ENCODE results near the gene FOXRED1. TPM values are rescaled to one million over a fixed set of nuclear protein-coding genes. Genes with fewer than 3 reads are reported as not detected.

The FOXRED1 gene
- total and polyA plus RNA-seq, 7 experiments from 2014 or later = 20.4 to 42.7 (median 34.3) TPM

DNA sequence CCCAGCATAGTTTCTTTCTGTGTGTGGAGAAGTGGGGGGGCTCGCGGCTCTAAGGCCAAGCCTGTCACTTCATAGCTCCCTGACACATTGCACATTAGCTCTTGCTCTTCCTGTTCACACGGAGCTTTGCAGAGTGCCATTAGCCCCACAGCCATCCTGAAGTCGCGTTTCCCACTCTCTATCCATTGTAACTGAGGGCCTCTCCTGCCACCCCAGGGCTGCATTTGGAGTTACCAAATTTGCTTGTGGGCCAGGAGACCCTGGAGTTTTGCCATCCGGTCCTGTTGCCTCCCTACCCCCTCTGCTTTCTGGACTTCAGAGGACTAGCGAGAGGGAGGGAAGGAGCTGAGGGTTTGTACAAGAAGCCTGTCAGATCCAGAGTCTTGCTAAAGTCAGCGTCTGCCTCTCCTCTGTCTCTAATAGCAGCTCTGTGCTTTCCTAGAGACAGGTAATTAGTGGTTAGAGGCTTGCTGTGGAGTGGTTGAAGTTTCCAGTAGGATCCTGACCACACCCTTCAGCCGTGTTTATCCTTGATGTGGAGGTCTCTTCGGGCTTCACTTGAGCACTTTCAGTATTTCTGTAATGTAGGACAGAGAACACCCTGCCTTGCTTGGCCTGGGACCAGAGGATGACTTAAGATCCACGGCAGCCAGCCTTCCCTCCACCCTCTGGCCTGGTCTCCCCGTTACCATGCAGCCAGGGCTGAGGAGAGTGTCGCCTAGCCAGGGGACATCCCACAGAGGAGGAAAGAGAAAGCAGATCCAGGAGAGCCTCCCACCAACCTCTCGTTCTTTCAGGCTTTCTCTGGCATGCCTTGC is 49.0 kb downstream of the FOXRED1 start:
- H3K4me1 Mint-ChIP-seq = peaks cover 39 to 50% (median 42%) of the 10 kb centered on the region in 7 donors

GRCh38 chr11:126318574-126319373 is 49.8 kb downstream of the FOXRED1 start:
- H3K27ac ChIP-seq (ENCODE audit: low read depth, low read length) = peak overlapping the region; percentile 62
- peaks cover 0 to 9% (median 0%) of the 10 kb centered on the region in 3 experiments for H3K36me3 ChIP-seq (ENCODE audit: control insufficient read depth in 2 of 3, insufficient read depth in 3 of 3, low read length in 3 of 3)
- POLR2A ChIA-PET = interaction anchor here (0.8 to 2.6 kb wide), 4 partner anchors 14 to 101 kb away, joined by 3 to 14 read pairs (median 3); partner anchors contain the start of gene DCPS
- Mint-ChIP-seq H3K9me3 (peaks cover 0 to 11% (median 5%) of the 10 kb centered on the region in 11 donors), H3K27me3 (no peaks in the 10 kb centered on the region), H3K27ac (peak overlapping the region; percentile 7 to 92 (median 87)), H3K4me1 (peaks cover 39 to 50% (median 42%) of the 10 kb centered on the region in 7 donors), H3K36me3 (peaks cover 17 to 44% (median 34%) of the 10 kb centered on the region in 5 donors), H3K4me3 (peak overlapping the region; percentile 55 to 77 (median 62))
- DNase-seq (peak in 2 of 9 donors; percentile 21 to 27), ATAC-seq (peak; percentile 79)
- H3K4me1 ChIP-seq (ENCODE audit: control insufficient read depth in 2 of 2, insufficient read depth in 2 of 2, low read length in 2 of 2) = peaks cover 24 to 25% of the 10 kb centered on the region in 2 donors
- no peaks in the 10 kb centered on the region for H3K27me3 ChIP-seq (ENCODE audit: control insufficient read depth in 2 of 2, insufficient read depth in 2 of 2, low read length in 2 of 2)
- H3K4me3 ChIP-seq (ENCODE audit: low read length) = peak overlapping the region; percentile 38
- intact Hi-C loops (cut with micrococcal nuclease) = loop anchor here in 1 of 2 donors (1.0 to 2.0 kb wide), 2 partner anchors 14 to 35 kb away; partner anchors contain the start of gene DCPS
- CTCF ChIA-PET = interaction anchor here (0.6 to 2.6 kb wide), 7 partner anchors 8 to 191 kb away, joined by 3 to 7 read pairs (median 3); partner anchors contain the start of gene DCPS
- H3K9me3 ChIP-seq (ENCODE audit: control insufficient read depth in 2 of 3, low read length in 3 of 3) = no peaks in the 10 kb centered on the region

More for the DNA sequence above, 49.0 kb downstream of the FOXRED1 start:
- DNase-seq (peak in 2 of 9 donors; percentile 24 to 28), ATAC-seq (peak; percentile 67)
- Mint-ChIP-seq H3K27ac (peak overlapping the region; percentile 7 to 92 (median 87)), H3K9me3 (peaks cover 0 to 11% (median 5%) of the 10 kb centered on the region in 11 donors), H3K36me3 (peaks cover 17 to 49% (median 39%) of the 10 kb centered on the region in 5 donors), H3K27me3 (no peaks in the 10 kb centered on the region), H3K4me3 (peak overlapping the region; percentile 55 to 77 (median 62))
- ChIA-PET POLR2A (interaction anchor here (0.8 to 2.6 kb wide), 5 partner anchors 14 to 102 kb away, joined by 3 to 14 read pairs (median 3); partner anchors contain the start of gene DCPS), CTCF (interaction anchor here (1.2 to 2.6 kb wide), 4 partner anchors 8 to 162 kb away, joined by 3 to 7 read pairs (median 6); partner anchors contain the start of gene DCPS)
- Histone ChIP-seq H3K27me3 (ENCODE audit: control insufficient read depth in 2 of 2, insufficient read depth in 2 of 2, low read length in 2 of 2) (no peaks in the 10 kb centered on the region), H3K9me3 (ENCODE audit: control insufficient read depth in 2 of 3, low read length in 3 of 3) (no peaks in the 10 kb centered on the region), H3K4me1 (ENCODE audit: control insufficient read depth in 2 of 2, insufficient read depth in 2 of 2, low read length in 2 of 2) (peaks cover 24 to 25% of the 10 kb centered on the region in 2 donors), H3K36me3 (ENCODE audit: control insufficient read depth in 2 of 3, insufficient read depth in 3 of 3, low read length in 3 of 3) (peaks cover 0 to 6% (median 0%) of the 10 kb centered on the region in 3 experiments), H3K27ac (ENCODE audit: low read depth, low read length) (peak overlapping the region; percentile 62), H3K4me3 (ENCODE audit: low read length) (peak overlapping the region; percentile 38)
- intact Hi-C loops (cut with micrococcal nuclease) = loop anchor here in 1 of 2 donors (1.0 to 2.0 kb wide), 2 partner anchors 13 to 35 kb away; partner anchors contain the start of gene DCPS

DNA sequence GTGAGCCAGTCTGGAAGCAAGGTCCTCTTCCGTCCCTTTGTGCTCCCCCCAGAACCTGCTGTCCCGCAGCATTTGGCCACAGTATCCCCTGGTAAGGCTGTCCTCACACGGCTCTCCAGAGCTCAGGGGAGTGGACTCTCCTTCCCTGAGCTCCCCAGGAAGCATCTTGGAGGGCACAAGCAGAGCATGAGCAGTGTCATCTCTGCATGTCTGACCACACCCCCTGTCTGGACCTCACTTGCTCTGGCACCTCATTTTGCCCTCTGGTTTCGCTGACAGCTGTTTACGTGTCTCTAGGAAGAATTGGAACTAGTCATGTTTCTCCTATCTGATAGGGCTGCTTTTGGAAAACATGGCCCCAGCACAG is 50.4 kb downstream of the FOXRED1 start:
- no peaks in the 10 kb centered on the region for H3K27me3 ChIP-seq (ENCODE audit: control insufficient read depth in 2 of 2, insufficient read depth in 2 of 2, low read length in 2 of 2)
- no peak overlapping the region for H3K4me3 ChIP-seq (ENCODE audit: low read length)
- Mint-ChIP-seq H3K27me3 (no peaks in the 10 kb centered on the region), H3K36me3 (peaks cover 13 to 39% (median 29%) of the 10 kb centered on the region in 5 donors), H3K4me3 (peak overlapping the region in 7 of 10 donors; percentile 7 to 62 (median 44)), H3K4me1 (peaks cover 33 to 48% (median 42%) of the 10 kb centered on the region in 7 donors), H3K9me3 (peaks cover 0 to 11% (median 5%) of the 10 kb centered on the region in 11 donors), H3K27ac (peak overlapping the region; percentile 7 to 90 (median 84))
- DNase-seq (no peak), ATAC-seq (no peak)
- CTCF ChIA-PET = interaction anchor here (0.6 to 2.6 kb wide), 6 partner anchors 9 to 190 kb away, joined by 3 to 7 read pairs (median 4); no protein-coding TSS in a partner anchor
- POLR2A ChIA-PET = interaction anchor here (0.9 to 2.6 kb wide), 2 partner anchors 9 to 15 kb away, joined by 3 to 14 read pairs; partner anchors contain the start of gene DCPS
- intact Hi-C loops (cut with micrococcal nuclease) = loop anchor here in 1 of 2 donors (2.0 kb wide), 1 partner anchor 15 kb away; the partner anchor contains the start of gene DCPS
- H3K36me3 ChIP-seq (ENCODE audit: control insufficient read depth in 2 of 3, insufficient read depth in 3 of 3, low read length in 3 of 3) = peaks cover 0 to 5% (median 0%) of the 10 kb centered on the region in 3 experiments
- H3K27ac ChIP-seq (ENCODE audit: low read depth, low read length) = no peak overlapping the region
- H3K4me1 ChIP-seq (ENCODE audit: control insufficient read depth in 2 of 2, insufficient read depth in 2 of 2, low read length in 2 of 2) = peaks cover 24 to 25% of the 10 kb centered on the region in 2 donors
- no peaks in the 10 kb centered on the region for H3K9me3 ChIP-seq (ENCODE audit: control insufficient read depth in 2 of 3, low read length in 3 of 3)

DNA sequence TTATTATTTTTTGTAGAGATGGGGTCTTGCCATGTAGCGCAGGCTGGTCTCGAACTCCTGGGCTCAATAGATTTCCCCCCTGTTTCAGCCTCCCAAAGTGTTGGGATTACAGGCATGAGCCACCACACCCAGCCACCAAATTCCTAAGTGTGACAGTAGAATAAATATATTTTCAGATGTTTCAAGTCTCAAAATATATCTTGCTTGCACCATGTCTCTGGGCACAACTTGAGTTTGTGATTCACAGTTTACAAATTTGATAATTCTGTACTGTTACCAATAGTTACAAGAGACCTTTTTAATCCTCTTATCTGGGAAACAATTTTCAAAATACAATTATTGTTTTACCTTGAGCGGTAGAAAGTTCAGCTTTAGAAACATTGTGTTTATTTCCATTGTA is 54.0 kb downstream of the FOXRED1 start:
- CTCF ChIA-PET = interaction anchor here (0.6 kb wide), 1 partner anchor 366 kb away, joined by 3 read pairs; no protein-coding TSS in a partner anchor
- DNase-seq = no peak
- intact Hi-C loops (cut with micrococcal nuclease) = no loop called here
- H3K4me3 ChIP-seq (ENCODE audit: low read length) = no peak overlapping the region
- Mint-ChIP-seq H3K27ac (no peak overlapping the region), H3K27me3 (no peaks in the 10 kb centered on the region), H3K4me1 (peaks cover 18 to 50% (median 39%) of the 10 kb centered on the region in 7 donors), H3K36me3 (peaks cover 8 to 31% (median 10%) of the 10 kb centered on the region in 5 donors), H3K4me3 (no peak overlapping the region), H3K9me3 (no peaks in the 10 kb centered on the region)
- peaks cover 16 to 17% of the 10 kb centered on the region in 2 donors for H3K4me1 ChIP-seq (ENCODE audit: control insufficient read depth in 2 of 2, insufficient read depth in 2 of 2, low read length in 2 of 2)
- no peak overlapping the region for H3K27ac ChIP-seq (ENCODE audit: low read depth, low read length)
- peaks cover 0 to 5% (median 0%) of the 10 kb centered on the region in 3 experiments for H3K36me3 ChIP-seq (ENCODE audit: control insufficient read depth in 2 of 3, insufficient read depth in 3 of 3, low read length in 3 of 3)
- no peak for ATAC-seq
- POLR2A ChIA-PET = interaction anchor here (0.7 kb wide), 1 partner anchor 10 kb away, joined by 9 read pairs; no protein-coding TSS in a partner anchor
- no peaks in the 10 kb centered on the region for H3K27me3 ChIP-seq (ENCODE audit: control insufficient read depth in 2 of 2, insufficient read depth in 2 of 2, low read length in 2 of 2)
- no peaks in the 10 kb centered on the region for H3K9me3 ChIP-seq (ENCODE audit: control insufficient read depth in 2 of 3, low read length in 3 of 3)

DNA sequence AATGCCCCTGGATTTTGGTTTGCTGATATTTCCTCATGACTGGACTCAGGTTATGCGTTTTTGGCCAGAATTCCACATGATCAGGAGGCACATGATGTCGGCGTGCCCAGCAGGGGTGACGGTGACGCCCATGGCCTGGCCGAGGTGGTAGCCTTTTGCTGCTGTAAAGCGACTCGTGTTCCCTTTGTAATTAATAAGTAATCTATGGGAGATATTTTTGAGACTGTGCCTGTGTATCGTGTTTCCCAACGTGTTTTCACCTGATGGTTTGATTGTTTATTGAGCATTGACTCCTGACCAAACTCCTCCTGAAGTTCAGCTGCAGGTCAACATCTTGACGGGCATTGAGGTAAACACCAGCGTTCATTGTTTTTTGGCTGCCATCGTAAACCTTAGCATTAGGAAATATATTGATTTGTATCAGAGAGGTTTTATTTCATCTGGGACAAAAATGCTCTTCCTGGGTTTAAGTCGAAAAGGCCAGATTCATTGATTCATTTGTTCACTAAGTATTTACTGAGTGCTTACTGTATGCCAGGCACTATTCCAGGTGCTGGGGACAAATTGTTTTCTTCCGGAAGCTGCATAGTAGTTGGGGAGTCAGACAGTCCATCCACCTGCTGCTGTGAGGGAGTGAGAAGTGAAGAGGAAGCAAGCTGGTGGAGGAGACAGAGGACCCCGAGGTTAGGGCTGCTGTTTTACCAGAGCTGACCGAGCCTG is 58.5 kb downstream of the FOXRED1 start:
- DNase-seq = no peak
- Mint-ChIP-seq H3K9me3 (no peaks in the 10 kb centered on the region), H3K4me1 (peaks cover 3 to 33% (median 17%) of the 10 kb centered on the region in 7 donors), H3K27me3 (no peaks in the 10 kb centered on the region), H3K4me3 (no peak overlapping the region), H3K27ac (peak overlapping the region in 2 of 9 donors; percentile 20 to 76), H3K36me3 (peaks cover 0 to 33% (median 5%) of the 10 kb centered on the region in 5 donors)
- H3K4me3 ChIP-seq (ENCODE audit: low read length) = no peak overlapping the region
- ChIA-PET CTCF (no interaction called here), POLR2A (no interaction called here)
- H3K27ac ChIP-seq (ENCODE audit: low read depth, low read length) = no peak overlapping the region
- no peaks in the 10 kb centered on the region for H3K9me3 ChIP-seq (ENCODE audit: control insufficient read depth in 2 of 3, low read length in 3 of 3)
- peaks cover 0 to 30% (median 9%) of the 10 kb centered on the region in 3 experiments for H3K36me3 ChIP-seq (ENCODE audit: control insufficient read depth in 2 of 3, insufficient read depth in 3 of 3, low read length in 3 of 3)
- intact Hi-C loops (cut with micrococcal nuclease) = no loop called here
- ATAC-seq = no peak
- H3K4me1 ChIP-seq (ENCODE audit: control insufficient read depth in 2 of 2, insufficient read depth in 2 of 2, low read length in 2 of 2) = peaks cover 0 to 7% of the 10 kb centered on the region in 2 donors
- H3K27me3 ChIP-seq (ENCODE audit: control insufficient read depth in 2 of 2, insufficient read depth in 2 of 2, low read length in 2 of 2) = no peaks in the 10 kb centered on the region
